ENCODE data around the gene CDC42BPB.

GRCh38 chr14:102917056-102917385 lies 140.3 kb downstream of the CDC42BPB start:
- no peak for TF ChIP-seq CTCF (conservative IDR thresholded peaks at IDR 0.05 in 1 of 2, IDR thresholded peaks at IDR 0.05 in 1 of 2; ENCODE audit: extremely low read depth in 1 of 2, insufficient read depth in 1 of 2, low read depth in 1 of 2, low read length in 2 of 2)
- no peak for TF ChIP-seq EZH2 (IDR thresholded peaks at IDR 0.05; ENCODE audit: borderline replicate concordance, low read length)

Data from mammary epithelial cell (primary cell).